ENCODE results near the gene ATG9A. TPM values are rescaled to one million over a fixed set of nuclear protein-coding genes. Genes with fewer than 3 reads are reported as not detected.

ATG9A gene
- total RNA-seq, 1 donor, result 60.8 TPM

- no peak overlapping the region for H3K4me2 ChIP-seq (ENCODE audit: insufficient read depth, low read length)
- H3K4me1 ChIP-seq (ENCODE audit: insufficient read depth, low read length), result peaks cover 13% of the 10 kb centered on the region
- no peak overlapping the region for H2AFZ ChIP-seq (ENCODE audit: low read length)
- no peak overlapping the region for H3K27ac ChIP-seq (ENCODE audit: low read depth, low read length)
- TF ChIP-seq, protein P1, sequence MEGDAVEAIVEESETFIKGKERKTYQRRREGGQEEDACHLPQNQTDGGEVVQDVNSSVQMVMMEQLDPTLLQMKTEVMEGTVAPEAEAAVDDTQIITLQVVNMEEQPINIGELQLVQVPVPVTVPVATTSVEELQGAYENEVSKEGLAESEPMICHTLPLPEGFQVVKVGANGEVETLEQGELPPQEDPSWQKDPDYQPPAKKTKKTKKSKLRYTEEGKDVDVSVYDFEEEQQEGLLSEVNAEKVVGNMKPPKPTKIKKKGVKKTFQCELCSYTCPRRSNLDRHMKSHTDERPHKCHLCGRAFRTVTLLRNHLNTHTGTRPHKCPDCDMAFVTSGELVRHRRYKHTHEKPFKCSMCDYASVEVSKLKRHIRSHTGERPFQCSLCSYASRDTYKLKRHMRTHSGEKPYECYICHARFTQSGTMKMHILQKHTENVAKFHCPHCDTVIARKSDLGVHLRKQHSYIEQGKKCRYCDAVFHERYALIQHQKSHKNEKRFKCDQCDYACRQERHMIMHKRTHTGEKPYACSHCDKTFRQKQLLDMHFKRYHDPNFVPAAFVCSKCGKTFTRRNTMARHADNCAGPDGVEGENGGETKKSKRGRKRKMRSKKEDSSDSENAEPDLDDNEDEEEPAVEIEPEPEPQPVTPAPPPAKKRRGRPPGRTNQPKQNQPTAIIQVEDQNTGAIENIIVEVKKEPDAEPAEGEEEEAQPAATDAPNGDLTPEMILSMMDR (IDR thresholded peaks at IDR 0.05; ENCODE audit: extremely low read depth, low read depth, low read length), result no peak
- peaks cover 59% of the 10 kb centered on the region for H3K36me3 ChIP-seq (ENCODE audit: insufficient read depth, low read length)
- no peak for DNase-seq (ENCODE audit: insufficient read length, low spot score, missing footprints)
- H3K79me2 ChIP-seq (ENCODE audit: insufficient read depth, low read length), result peaks cover 3% of the 10 kb centered on the region
- no peak overlapping the region for H3K4me3 ChIP-seq (ENCODE audit: insufficient read depth, low read length)
- H4K20me1 ChIP-seq (ENCODE audit: insufficient read depth, low read length), result no peaks in the 10 kb centered on the region
- H3K27me3 ChIP-seq (ENCODE audit: insufficient read depth, low read length), result no peaks in the 10 kb centered on the region
- H3K9me3 ChIP-seq (ENCODE audit: low read depth, low read length), result no peaks in the 10 kb centered on the region
Observed at GRCh38 chr2:219213486-219214071, 15.9 kb downstream of the ATG9A start.

GRCh38 chr2:219213026-219213415, 16.4 kb downstream of the ATG9A start:
- peaks cover 3% of the 10 kb centered on the region for H3K79me2 ChIP-seq (ENCODE audit: insufficient read depth, low read length)
- peaks cover 64% of the 10 kb centered on the region for H3K36me3 ChIP-seq (ENCODE audit: insufficient read depth, low read length)
- DNase-seq (ENCODE audit: insufficient read length, low spot score, missing footprints), result no peak
- H3K27ac ChIP-seq (ENCODE audit: low read depth, low read length), result no peak overlapping the region
- no peaks in the 10 kb centered on the region for H4K20me1 ChIP-seq (ENCODE audit: insufficient read depth, low read length)
- H3K27me3 ChIP-seq (ENCODE audit: insufficient read depth, low read length), result no peaks in the 10 kb centered on the region
- H2AFZ ChIP-seq (ENCODE audit: low read length), result no peak overlapping the region
- H3K4me1 ChIP-seq (ENCODE audit: insufficient read depth, low read length), result peaks cover 12% of the 10 kb centered on the region
- H3K4me3 ChIP-seq (ENCODE audit: insufficient read depth, low read length), result no peak overlapping the region
- no peaks in the 10 kb centered on the region for H3K9me3 ChIP-seq (ENCODE audit: low read depth, low read length)
- TF ChIP-seq, protein P1 (IDR thresholded peaks at IDR 0.05; ENCODE audit: extremely low read depth, low read depth, low read length), result no peak
- no peak overlapping the region for H3K4me2 ChIP-seq (ENCODE audit: insufficient read depth, low read length)

DNA sequence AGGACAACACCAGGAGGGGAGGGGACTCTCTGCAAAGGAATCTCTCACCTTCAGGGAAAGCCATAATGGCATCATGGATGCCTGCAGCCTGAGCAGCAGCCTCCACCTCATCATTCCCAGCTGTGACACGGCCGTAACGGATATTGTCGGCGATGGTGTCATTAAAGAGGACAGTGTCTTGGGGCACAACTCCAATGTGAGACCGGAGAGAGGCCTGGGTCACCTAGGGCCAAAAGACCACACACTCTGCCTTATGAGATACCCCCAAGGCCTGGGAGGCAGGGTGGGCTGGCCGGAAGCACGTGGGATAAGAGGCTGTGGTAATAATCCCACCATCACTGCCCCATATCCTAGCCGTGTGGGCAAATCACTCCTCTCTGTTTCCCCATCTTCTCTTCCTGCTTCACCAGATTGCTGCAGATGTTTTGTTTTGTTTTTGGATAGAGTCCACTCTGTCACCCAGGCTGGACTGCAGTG, 18.5 kb downstream of the ATG9A start:
- H3K36me3 ChIP-seq (ENCODE audit: insufficient read depth, low read length), result peaks cover 61% of the 10 kb centered on the region
- H3K9me3 ChIP-seq (ENCODE audit: low read depth, low read length), result no peaks in the 10 kb centered on the region
- H4K20me1 ChIP-seq (ENCODE audit: insufficient read depth, low read length), result no peaks in the 10 kb centered on the region
- peaks cover 18% of the 10 kb centered on the region for H3K4me1 ChIP-seq (ENCODE audit: insufficient read depth, low read length)
- H2AFZ ChIP-seq (ENCODE audit: low read length), result no peak overlapping the region
- no peak overlapping the region for H3K4me2 ChIP-seq (ENCODE audit: insufficient read depth, low read length)
- H3K27ac ChIP-seq (ENCODE audit: low read depth, low read length), result no peak overlapping the region
- TF ChIP-seq, protein P1 (IDR thresholded peaks at IDR 0.05; ENCODE audit: extremely low read depth, low read depth, low read length), result no peak
- H3K79me2 ChIP-seq (ENCODE audit: insufficient read depth, low read length), result peaks cover 4% of the 10 kb centered on the region
- peak; percentile 43 for DNase-seq (ENCODE audit: insufficient read length, low spot score, missing footprints)
- no peaks in the 10 kb centered on the region for H3K27me3 ChIP-seq (ENCODE audit: insufficient read depth, low read length)
- no peak overlapping the region for H3K4me3 ChIP-seq (ENCODE audit: insufficient read depth, low read length)

- peaks cover 3% of the 10 kb centered on the region for H3K79me2 ChIP-seq (ENCODE audit: insufficient read depth, low read length)
- H3K4me1 ChIP-seq (ENCODE audit: insufficient read depth, low read length), result peaks cover 18% of the 10 kb centered on the region
- TF ChIP-seq, protein P1 (IDR thresholded peaks at IDR 0.05; ENCODE audit: extremely low read depth, low read depth, low read length), result no peak
- H3K27me3 ChIP-seq (ENCODE audit: insufficient read depth, low read length), result no peaks in the 10 kb centered on the region
- H3K4me3 ChIP-seq (ENCODE audit: insufficient read depth, low read length), result no peak overlapping the region
- H3K27ac ChIP-seq (ENCODE audit: low read depth, low read length), result no peak overlapping the region
- H3K9me3 ChIP-seq (ENCODE audit: low read depth, low read length), result no peaks in the 10 kb centered on the region
- H3K36me3 ChIP-seq (ENCODE audit: insufficient read depth, low read length), result peaks cover 57% of the 10 kb centered on the region
- H2AFZ ChIP-seq (ENCODE audit: low read length), result no peak overlapping the region
- no peak overlapping the region for H3K4me2 ChIP-seq (ENCODE audit: insufficient read depth, low read length)
- DNase-seq (ENCODE audit: insufficient read length, low spot score, missing footprints), result peak; percentile 45
- no peaks in the 10 kb centered on the region for H4K20me1 ChIP-seq (ENCODE audit: insufficient read depth, low read length)
Observed at GRCh38 chr2:219210196-219210885, 19.1 kb downstream of the ATG9A start.

Measured in osteoblast (primary cell).